ENCODE measurements around the gene THRB. TPM values are rescaled to one million over a fixed set of nuclear protein-coding genes. Genes with fewer than 3 reads are reported as not detected.

The THRB gene
- total RNA-seq, 1 experiment from 2014 or later, result 9.7 TPM

DNA sequence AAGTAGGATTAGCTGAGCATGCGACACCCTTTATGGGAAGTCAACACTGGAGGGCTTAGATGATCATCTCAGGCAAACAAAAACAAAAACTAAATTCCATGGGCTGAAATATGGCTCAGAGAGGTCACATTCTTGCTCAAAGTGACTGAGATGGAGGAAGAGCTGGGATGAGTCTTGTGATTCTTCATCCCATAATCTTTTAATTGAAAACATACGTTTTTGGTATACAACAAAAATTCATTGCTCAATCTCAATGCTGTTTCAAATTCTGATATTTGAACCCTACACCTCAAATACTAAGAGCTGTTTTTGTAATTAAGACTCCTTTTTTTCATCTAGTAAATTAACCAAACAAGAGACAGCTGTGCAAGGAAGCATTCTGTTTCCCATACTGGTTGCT is 292.6 kb downstream of the THRB start:
- no peaks in the 10 kb centered on the region for H3K27me3 ChIP-seq (ENCODE audit: insufficient read depth, low read depth)
- no peak overlapping the region for H3K4me2 ChIP-seq
- H4K20me1 ChIP-seq (ENCODE audit: insufficient read depth), result no peaks in the 10 kb centered on the region
- intact Hi-C loops (cut with micrococcal nuclease; ENCODE audit: unreplicated experiment), result no loop called here
- no peaks in the 10 kb centered on the region for H3K4me1 ChIP-seq (replicated peaks; ENCODE audit: insufficient read depth)
- no peaks in the 10 kb centered on the region for H3K79me2 ChIP-seq (ENCODE audit: low read depth)
- H3K27ac ChIP-seq, result no peak overlapping the region
- no TSS peak for BruUV-seq (replicated peaks)
- no peaks in the 10 kb centered on the region for H3F3A ChIP-seq (ENCODE audit: insufficient read depth, low read depth)
- TF ChIP-seq, protein P1, sequence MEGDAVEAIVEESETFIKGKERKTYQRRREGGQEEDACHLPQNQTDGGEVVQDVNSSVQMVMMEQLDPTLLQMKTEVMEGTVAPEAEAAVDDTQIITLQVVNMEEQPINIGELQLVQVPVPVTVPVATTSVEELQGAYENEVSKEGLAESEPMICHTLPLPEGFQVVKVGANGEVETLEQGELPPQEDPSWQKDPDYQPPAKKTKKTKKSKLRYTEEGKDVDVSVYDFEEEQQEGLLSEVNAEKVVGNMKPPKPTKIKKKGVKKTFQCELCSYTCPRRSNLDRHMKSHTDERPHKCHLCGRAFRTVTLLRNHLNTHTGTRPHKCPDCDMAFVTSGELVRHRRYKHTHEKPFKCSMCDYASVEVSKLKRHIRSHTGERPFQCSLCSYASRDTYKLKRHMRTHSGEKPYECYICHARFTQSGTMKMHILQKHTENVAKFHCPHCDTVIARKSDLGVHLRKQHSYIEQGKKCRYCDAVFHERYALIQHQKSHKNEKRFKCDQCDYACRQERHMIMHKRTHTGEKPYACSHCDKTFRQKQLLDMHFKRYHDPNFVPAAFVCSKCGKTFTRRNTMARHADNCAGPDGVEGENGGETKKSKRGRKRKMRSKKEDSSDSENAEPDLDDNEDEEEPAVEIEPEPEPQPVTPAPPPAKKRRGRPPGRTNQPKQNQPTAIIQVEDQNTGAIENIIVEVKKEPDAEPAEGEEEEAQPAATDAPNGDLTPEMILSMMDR (conservative IDR thresholded peaks at IDR 0.05), result no peak
- TF ChIP-seq EZH2 (IDR thresholded peaks at IDR 0.05; ENCODE audit: low read depth), result no peak
- no peaks in the 10 kb centered on the region for H3K36me3 ChIP-seq (ENCODE audit: low read depth)
- no peak for DNase-seq
- no peak overlapping the region for H3K4me3 ChIP-seq
- POLR2A ChIA-PET (ENCODE audit: unreplicated experiment), result no interaction called here
- H2AFZ ChIP-seq, result no peak overlapping the region
- CTCF ChIA-PET, result no interaction called here
- H3K9me2 ChIP-seq (ENCODE audit: insufficient read depth), result no peaks in the 10 kb centered on the region
- H3K9me3 ChIP-seq (ENCODE audit: insufficient read depth, low read depth), result no peaks in the 10 kb centered on the region

DNA sequence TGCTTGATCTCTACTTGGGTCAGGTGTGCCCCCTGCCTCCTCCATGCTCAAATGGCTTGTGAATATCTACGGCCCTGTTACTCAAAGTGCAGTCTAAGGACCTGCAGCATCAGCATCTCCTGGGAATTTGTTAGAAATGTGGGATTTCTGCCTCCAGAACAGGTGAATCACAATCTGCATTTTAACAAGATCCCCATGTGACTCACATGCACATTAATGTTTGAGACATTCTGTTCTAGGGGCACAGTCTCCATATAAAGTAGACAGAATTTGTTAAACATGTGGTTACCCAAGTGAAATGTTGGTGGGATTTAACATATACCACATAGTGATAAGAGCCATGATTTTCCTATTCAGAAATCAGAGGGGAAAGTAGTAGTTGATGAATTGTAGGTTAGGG is 293.3 kb downstream of the THRB start:
- no peaks in the 10 kb centered on the region for H3K27me3 ChIP-seq (ENCODE audit: insufficient read depth, low read depth)
- DNase-seq, result no peak
- CTCF ChIA-PET, result no interaction called here
- POLR2A ChIA-PET (ENCODE audit: unreplicated experiment), result no interaction called here
- no peaks in the 10 kb centered on the region for H3K9me3 ChIP-seq (ENCODE audit: insufficient read depth, low read depth)
- H4K20me1 ChIP-seq (ENCODE audit: insufficient read depth), result no peaks in the 10 kb centered on the region
- H3K27ac ChIP-seq, result no peak overlapping the region
- TF ChIP-seq, protein P1 (conservative IDR thresholded peaks at IDR 0.05), result no peak
- no peak for TF ChIP-seq EZH2 (IDR thresholded peaks at IDR 0.05; ENCODE audit: low read depth)
- H2AFZ ChIP-seq, result no peak overlapping the region
- H3F3A ChIP-seq (ENCODE audit: insufficient read depth, low read depth), result no peaks in the 10 kb centered on the region
- intact Hi-C loops (cut with micrococcal nuclease; ENCODE audit: unreplicated experiment), result no loop called here
- no TSS peak for BruUV-seq (replicated peaks)
- H3K4me2 ChIP-seq, result no peak overlapping the region
- no peak overlapping the region for H3K4me3 ChIP-seq
- H3K79me2 ChIP-seq (ENCODE audit: low read depth), result no peaks in the 10 kb centered on the region
- H3K9me2 ChIP-seq (ENCODE audit: insufficient read depth), result no peaks in the 10 kb centered on the region
- H3K4me1 ChIP-seq (replicated peaks; ENCODE audit: insufficient read depth), result no peaks in the 10 kb centered on the region
- H3K36me3 ChIP-seq (ENCODE audit: low read depth), result no peaks in the 10 kb centered on the region

DNA sequence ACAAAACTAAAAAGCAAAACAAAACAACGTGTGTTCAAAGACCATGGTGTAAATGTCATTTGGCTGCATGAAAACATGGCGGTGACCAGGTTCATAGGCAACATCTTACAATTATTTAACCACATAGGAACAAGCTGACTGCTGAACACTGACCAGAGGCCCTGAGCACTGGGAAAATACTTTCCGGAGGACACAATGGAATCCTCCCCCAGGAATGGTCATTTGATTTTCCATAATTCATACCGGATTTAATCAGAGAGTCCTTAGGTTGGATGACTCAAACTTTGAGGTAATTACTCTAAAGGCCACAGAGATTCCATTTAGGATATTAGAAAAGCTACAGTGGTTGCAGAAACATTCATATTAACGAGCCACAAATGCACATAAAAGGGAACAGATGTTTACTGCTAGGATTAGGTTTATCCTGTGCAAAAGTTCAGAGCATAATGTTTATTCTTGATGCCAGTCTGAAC is 294.8 kb downstream of the THRB start:
- no peaks in the 10 kb centered on the region for H3K27me3 ChIP-seq (ENCODE audit: insufficient read depth, low read depth)
- no peaks in the 10 kb centered on the region for H3K9me2 ChIP-seq (ENCODE audit: insufficient read depth)
- H3K79me2 ChIP-seq (ENCODE audit: low read depth), result no peaks in the 10 kb centered on the region
- no peak for DNase-seq
- H3K4me1 ChIP-seq (replicated peaks; ENCODE audit: insufficient read depth), result no peaks in the 10 kb centered on the region
- H3K36me3 ChIP-seq (ENCODE audit: low read depth), result no peaks in the 10 kb centered on the region
- H3K27ac ChIP-seq, result no peak overlapping the region
- intact Hi-C loops (cut with micrococcal nuclease; ENCODE audit: unreplicated experiment), result no loop called here
- no peaks in the 10 kb centered on the region for H3K9me3 ChIP-seq (ENCODE audit: insufficient read depth, low read depth)
- H3F3A ChIP-seq (ENCODE audit: insufficient read depth, low read depth), result no peaks in the 10 kb centered on the region
- no peak overlapping the region for H2AFZ ChIP-seq
- BruUV-seq (replicated peaks), result no TSS peak
- no peak overlapping the region for H3K4me2 ChIP-seq
- no peaks in the 10 kb centered on the region for H4K20me1 ChIP-seq (ENCODE audit: insufficient read depth)
- ChIA-PET POLR2A (ENCODE audit: unreplicated experiment) (no interaction called here), CTCF (no interaction called here)
- no peak for TF ChIP-seq EZH2 (IDR thresholded peaks at IDR 0.05; ENCODE audit: low read depth)
- TF ChIP-seq, protein P1 (conservative IDR thresholded peaks at IDR 0.05), result no peak
- no peak overlapping the region for H3K4me3 ChIP-seq
